Activated T-cell treated with anti-CD3 and anti-CD28 coated beads, Interleukin-2, amount 50 U/mL, for 72 hours (primary cell): ENCODE measurements around the gene PCGF2. TPM values are rescaled to one million over a fixed set of nuclear protein-coding genes. Genes with fewer than 3 reads are reported as not detected.
"Not testable (repeated sequence)": the region's sequence is repeated elsewhere in the genome, so short reads cannot be mapped to it uniquely, and the experiment has no call there.

Source experiments
- ATAC-seq, 2 donors: fragments of 150-1000 bp; cut with Tn5 transposase; replicated peaks in 1 of 2; 2 replicates each; pipeline ENCODE4 v1.10.0; 2021; ENCODE audit warnings: moderate library complexity in 2 of 2, mild to moderate bottlenecking in 1 of 2
- DNase-seq, 2 donors: peaks; one replicate each; pipeline ENCODE4 v3.0.0; 2021 to 2022; ENCODE audit warnings: mixed read lengths in 1 of 2
- H3K27ac Mint-ChIP-seq: one replicate; pipeline ENCODE4 v1.8.0; 2022; ENCODE audit warnings: mild to moderate bottlenecking, moderate library complexity, mixed read lengths
- H3K27me3 Mint-ChIP-seq: one replicate; pipeline ENCODE4 v1.8.0; 2022; ENCODE audit warnings: low read depth, mixed read lengths
- H3K36me3 Mint-ChIP-seq, 2 donors: one replicate each; pipeline ENCODE4 v1.8.0; 2022; ENCODE audit warnings: mixed read lengths in 2 of 2, mild to moderate bottlenecking in 1 of 2; ENCODE audit not compliant: insufficient read depth in 2 of 2
- H3K4me1 Mint-ChIP-seq: one replicate; pipeline ENCODE4 v1.8.0; 2022; ENCODE audit warnings: low read depth, mixed read lengths
- H3K4me3 Mint-ChIP-seq, 2 donors: one replicate each; pipeline ENCODE4 v1.8.0; 2022; ENCODE audit warnings: mild to moderate bottlenecking in 2 of 2, mixed read lengths in 2 of 2, moderate library complexity in 2 of 2
- H3K9me3 Mint-ChIP-seq, 2 donors: one replicate each; pipeline ENCODE4 v1.8.0; 2022; ENCODE audit warnings: mixed read lengths in 2 of 2
- total RNA-seq, 2 donors: library from RNA; stranded (reverse); gene quantifications; one replicate each; pipeline ENCODE4 v1.2.3, GENCODE V29; 2022

PCGF2 gene
- total RNA-seq, 2 donors from 2014 or later = 2.7 to 7.7 TPM

- Mint-ChIP-seq H3K9me3 (peaks cover 0 to 3% of the 10 kb centered on the region in 2 donors), H3K36me3 (peaks cover 6% of the 10 kb centered on the region in 2 donors), H3K27me3 (no peaks in the 10 kb centered on the region), H3K4me1 (peaks cover 87% of the 10 kb centered on the region), H3K27ac (peak within 1 kb of the TSS; percentile 67), H3K4me3 (peak within 1 kb of the TSS; percentile 93 to 100)
- ATAC-seq (peak; percentile 78 to 79), DNase-seq (peak; percentile 91 to 95)
Observed at GRCh38 chr17:38729886-38730525, 18.1 kb downstream of the PCGF2 start, which contains the start of gene CISD3. Gene CISD3, plus strand, starts transcription at chr17:38730341. Its CDS starts 18 bp downstream, at chr17:38730359.

- H3K27me3 Mint-ChIP-seq = no peaks in the 10 kb centered on the region
- peaks cover 83% of the 10 kb centered on the region for H3K4me1 Mint-ChIP-seq
- H3K9me3 Mint-ChIP-seq = peaks cover 0 to 3% of the 10 kb centered on the region in 2 donors
- DNase-seq (no peak), ATAC-seq (no peak)
- peak overlapping the region; percentile 67 for H3K27ac Mint-ChIP-seq
- H3K4me3 Mint-ChIP-seq = peak overlapping the region; percentile 90 to 93
- peaks cover 6% of the 10 kb centered on the region in 2 donors for H3K36me3 Mint-ChIP-seq
Observed at GRCh38 chr17:38729368-38729885, 18.7 kb downstream of the PCGF2 start.

- Mint-ChIP-seq H3K9me3 (peaks cover 0 to 3% of the 10 kb centered on the region in 2 donors), H3K27me3 (no peaks in the 10 kb centered on the region), H3K36me3 (peaks cover 6% of the 10 kb centered on the region in 2 donors), H3K4me1 (peaks cover 78% of the 10 kb centered on the region), H3K4me3 (peak overlapping the region; percentile 90 to 93), H3K27ac (peak overlapping the region; percentile 99)
- ATAC-seq (peak; percentile 10 to 21), DNase-seq (peak; percentile 51 to 62)
Observed at GRCh38 chr17:38728290-38728831, 19.8 kb downstream of the PCGF2 start.

- DNase-seq (peak; percentile 82 to 88), ATAC-seq (peak; percentile 61 to 64)
- Mint-ChIP-seq H3K9me3 (peaks cover 0 to 3% of the 10 kb centered on the region in 2 donors), H3K4me3 (peak overlapping the region; percentile 90 to 93), H3K36me3 (peaks cover 4 to 6% of the 10 kb centered on the region in 2 donors), H3K27ac (peak overlapping the region; percentile 99), H3K27me3 (no peaks in the 10 kb centered on the region), H3K4me1 (peaks cover 78% of the 10 kb centered on the region)
Observed at GRCh38 chr17:38727736-38728135, 20.4 kb downstream of the PCGF2 start.

GRCh38 chr17:38726145-38726544 lies 22.0 kb downstream of the PCGF2 start:
- DNase-seq, H3K9me3 Mint-ChIP-seq, ATAC-seq, H3K36me3 Mint-ChIP-seq, H3K27me3 Mint-ChIP-seq: not testable (repeated sequence)
- Mint-ChIP-seq H3K4me1 (peaks cover 69% of the 10 kb centered on the region), H3K4me3 (peak overlapping the region; percentile 8 to 34), H3K27ac (peak overlapping the region; percentile 11)

GRCh38 chr17:38725066-38725465 lies 23.1 kb downstream of the PCGF2 start:
- H3K27me3 Mint-ChIP-seq = no peaks in the 10 kb centered on the region
- DNase-seq = no peak
- no peak overlapping the region for H3K27ac Mint-ChIP-seq
- H3K4me1 Mint-ChIP-seq = peaks cover 69% of the 10 kb centered on the region
- ATAC-seq = no peak
- no peak overlapping the region for H3K4me3 Mint-ChIP-seq
- H3K36me3 Mint-ChIP-seq = peaks cover 5 to 8% of the 10 kb centered on the region in 2 donors
- peaks cover 0 to 3% of the 10 kb centered on the region in 2 donors for H3K9me3 Mint-ChIP-seq

- Mint-ChIP-seq H3K27ac (peak overlapping the region; percentile 7), H3K4me3 (no peak overlapping the region), H3K36me3 (peaks cover 5 to 8% of the 10 kb centered on the region in 2 donors), H3K9me3 (peaks cover 0 to 3% of the 10 kb centered on the region in 2 donors), H3K4me1 (peaks cover 67% of the 10 kb centered on the region), H3K27me3 (no peaks in the 10 kb centered on the region)
- no peak for ATAC-seq
- DNase-seq = no peak
Observed at GRCh38 chr17:38724337-38724988, 23.7 kb downstream of the PCGF2 start.

GRCh38 chr17:38721802-38722201 lies 26.3 kb downstream of the PCGF2 start:
- Mint-ChIP-seq H3K9me3 (no peaks in the 10 kb centered on the region), H3K27ac (no peak overlapping the region), H3K4me1 (peaks cover 45% of the 10 kb centered on the region), H3K36me3 (peaks cover 4 to 16% of the 10 kb centered on the region in 2 donors), H3K4me3 (no peak overlapping the region), H3K27me3 (no peaks in the 10 kb centered on the region)
- DNase-seq (no peak), ATAC-seq (no peak)

GRCh38 chr17:38720941-38721340 lies 27.2 kb downstream of the PCGF2 start:
- Mint-ChIP-seq H3K27me3 (no peaks in the 10 kb centered on the region), H3K4me1 (peaks cover 38% of the 10 kb centered on the region), H3K36me3 (peaks cover 2 to 18% of the 10 kb centered on the region in 2 donors), H3K9me3 (no peaks in the 10 kb centered on the region), H3K4me3 (no peak overlapping the region), H3K27ac (peak overlapping the region; percentile 36)
- no peak for ATAC-seq
- DNase-seq = no peak

- no peak for ATAC-seq
- DNase-seq = no peak
- peak overlapping the region; percentile 52 for H3K27ac Mint-ChIP-seq
Observed at GRCh38 chr17:38719943-38720641, 28.0 kb downstream of the PCGF2 start.

GRCh38 chr17:38719289-38719942 lies 28.7 kb downstream of the PCGF2 start:
- Mint-ChIP-seq H3K4me3 (no peak overlapping the region), H3K27me3 (no peaks in the 10 kb centered on the region), H3K36me3 (peaks cover 5 to 19% of the 10 kb centered on the region in 2 donors), H3K27ac (no peak overlapping the region), H3K4me1 (peaks cover 47% of the 10 kb centered on the region), H3K9me3 (no peaks in the 10 kb centered on the region)
- ATAC-seq (no peak), DNase-seq (no peak)

More at GRCh38 chr17:38719943-38720641, 28.0 kb downstream of the PCGF2 start:
- no peak overlapping the region for H3K4me3 Mint-ChIP-seq
- peaks cover 40% of the 10 kb centered on the region for H3K4me1 Mint-ChIP-seq
- peaks cover 3 to 18% of the 10 kb centered on the region in 2 donors for H3K36me3 Mint-ChIP-seq
- H3K27me3 Mint-ChIP-seq = no peaks in the 10 kb centered on the region
- H3K9me3 Mint-ChIP-seq = no peaks in the 10 kb centered on the region

- peaks cover 45% of the 10 kb centered on the region for H3K4me1 Mint-ChIP-seq
- peak overlapping the region; percentile 51 for H3K27ac Mint-ChIP-seq
- no peak for DNase-seq
Observed at GRCh38 chr17:38717139-38717745, 30.9 kb downstream of the PCGF2 start.

More at GRCh38 chr17:38717139-38717745, 30.9 kb downstream of the PCGF2 start:
- no peak for ATAC-seq
- Mint-ChIP-seq H3K9me3 (no peaks in the 10 kb centered on the region), H3K36me3 (peaks cover 5 to 19% of the 10 kb centered on the region in 2 donors), H3K27me3 (no peaks in the 10 kb centered on the region), H3K4me3 (no peak overlapping the region)
